IMR-90 (cell line): ENCODE results near the gene VPS26B.

Source experiments
- BHLHE40 ChIP-seq: fragments of 150-350 bp; IDR thresholded peaks from 2 replicates; pipeline ENCODE4 v1.6.1; 2016; ENCODE audit warnings: mild to moderate bottlenecking, low read depth, low read length
- CEBPB ChIP-seq: IDR thresholded peaks from 2 replicates; pipeline ENCODE4 v1.6.1; 2012; ENCODE audit warnings: low read depth, low read length, improper control_type of control experiment
- CHD1 ChIP-seq: IDR thresholded peaks from 2 replicates; pipeline ENCODE4 v1.6.1; 2012; ENCODE audit warnings: low read depth, low read length, improper control_type of control experiment
- CTCF ChIP-seq: conservative IDR thresholded peaks from 2 replicates; pipeline ENCODE4 v1.5.1; 2012; ENCODE audit warnings: mild to moderate bottlenecking, low read depth, low read length, improper control_type of control experiment
- FOS ChIP-seq: fragments of 150-350 bp; IDR thresholded peaks from 2 replicates; pipeline ENCODE4 v1.6.1; 2016; ENCODE audit warnings: low read depth, low read length
- MAFK ChIP-seq: IDR thresholded peaks from 2 replicates; pipeline ENCODE4 v1.6.1; 2012; ENCODE audit warnings: low read depth, low read length, improper control_type of control experiment
- MAZ ChIP-seq: IDR thresholded peaks from 2 replicates; pipeline ENCODE4 v1.6.1; 2012; ENCODE audit warnings: low read depth, mild to moderate bottlenecking, low read length, improper control_type of control experiment, moderate library complexity, borderline replicate concordance
- MXI1 ChIP-seq: IDR thresholded peaks from 2 replicates; pipeline ENCODE4 v1.6.1; 2012; ENCODE audit warnings: low read depth, mild to moderate bottlenecking, low read length, moderate library complexity, borderline replicate concordance
- POLR2A ChIP-seq: IDR thresholded peaks from 2 replicates; pipeline ENCODE4 v1.6.1; 2012; ENCODE audit warnings: mild to moderate bottlenecking, low read depth, low read length
- RAD21 ChIP-seq: IDR thresholded peaks from 2 replicates; pipeline ENCODE4 v1.6.1; 2012; ENCODE audit warnings: low read length, improper control_type of control experiment
- RCOR1 ChIP-seq: IDR thresholded peaks from 2 replicates; pipeline ENCODE4 v1.6.1; 2012; ENCODE audit warnings: mild to moderate bottlenecking, low read length, improper control_type of control experiment; ENCODE audit not compliant: insufficient replicate concordance
- RFX5 ChIP-seq: IDR thresholded peaks from 2 replicates; pipeline ENCODE4 v1.8.0; 2012; ENCODE audit warnings: low read depth, mild to moderate bottlenecking, low read length, moderate library complexity
- SMC3 ChIP-seq: fragments of 150-350 bp; IDR thresholded peaks from 2 replicates; pipeline ENCODE4 v1.6.1; 2016; ENCODE audit warnings: low read depth, mild to moderate bottlenecking, antibody characterized with exemption, low read length, moderate library complexity
- USF2 ChIP-seq: fragments of 150-350 bp; IDR thresholded peaks from 2 replicates; pipeline ENCODE4 v1.6.1; 2017; ENCODE audit warnings: mild to moderate bottlenecking, antibody characterized with exemption, low read length, low read depth

- no peak for TF ChIP-seq CTCF
- TF ChIP-seq RAD21 = no peak
- TF ChIP-seq POLR2A = no peak
- TF ChIP-seq MXI1 = no peak
- TF ChIP-seq SMC3 = no peak
- no peak for TF ChIP-seq MAFK
- no peak for TF ChIP-seq USF2
- TF ChIP-seq MAZ = no peak
- no peak for TF ChIP-seq BHLHE40
- no peak for TF ChIP-seq RFX5
- no peak for TF ChIP-seq CEBPB
- TF ChIP-seq RCOR1 = no peak
- TF ChIP-seq CHD1 = no peak
- TF ChIP-seq FOS = no peak
Measured at GRCh38 chr11:134243913-134244312, 19.4 kb downstream of the VPS26B start.
